GM21526 (cell line): ENCODE measurements around the gene DNAJB11.
"Not testable (repeated sequence)": the region's sequence is repeated elsewhere in the genome, so short reads cannot be mapped to it uniquely, and the experiment has no call there.

Experiments used
- ATAC-seq: cut with Tn5 transposase; IDR thresholded peaks from one replicate; pipeline ENCODE4 v1.9.1; 2021; ENCODE audit warnings: moderate library complexity; ENCODE audit not compliant: unreplicated experiment, low FRiP score

Gene DNAJB11

GRCh38 chr3:186551387-186551786 lies 19.1 kb upstream of the DNAJB11 start:
- no peak for ATAC-seq

GRCh38 chr3:186552408-186553031 lies 18.0 kb upstream of the DNAJB11 start:
- ATAC-seq, result no peak

- no peak for ATAC-seq
Measured at GRCh38 chr3:186564586-186564985, 5.9 kb upstream of the DNAJB11 start.

- no peak for ATAC-seq
Measured at GRCh38 chr3:186566772-186567071, 3.8 kb upstream of the DNAJB11 start.

GRCh38 chr3:186567072-186567921 lies 3.2 kb upstream of the DNAJB11 start, which contains the start of gene TBCCD1:
TBCCD1 (minus strand) TSS chr3:186567339; CDS start chr3:186564329, 3,010 bp downstream.
- ATAC-seq, result peak; percentile 45

- ATAC-seq, result not testable (repeated sequence)
Measured at GRCh38 chr3:186569361-186569760, 1.2 kb upstream of the DNAJB11 start.

GRCh38 chr3:186569779-186570095 lies 783 bp upstream of the DNAJB11 start:
- no peak for ATAC-seq

GRCh38 chr3:186570941-186571643 lies 572 bp downstream of the DNAJB11 start:
- ATAC-seq, result no peak

GRCh38 chr3:186571644-186572013 lies 1.1 kb downstream of the DNAJB11 start:
- no peak for ATAC-seq

- ATAC-seq, result no peak
Measured at GRCh38 chr3:186577521-186577920, 7.0 kb downstream of the DNAJB11 start.

GRCh38 chr3:186580785-186581184 lies 10.3 kb downstream of the DNAJB11 start:
- no peak for ATAC-seq

- no peak for ATAC-seq
Measured at GRCh38 chr3:186582541-186582940, 12.0 kb downstream of the DNAJB11 start.

- ATAC-seq, result no peak
Measured at GRCh38 chr3:186583831-186584230, 13.3 kb downstream of the DNAJB11 start.

GRCh38 chr3:186586245-186586644 lies 15.7 kb downstream of the DNAJB11 start:
- ATAC-seq, result not testable (repeated sequence)

GRCh38 chr3:186587183-186587582 lies 16.7 kb downstream of the DNAJB11 start:
- no peak for ATAC-seq

- no peak for ATAC-seq
Measured at GRCh38 chr3:186588632-186589031, 18.1 kb downstream of the DNAJB11 start.

- ATAC-seq, result no peak
Measured at GRCh38 chr3:186589121-186589520, 18.6 kb downstream of the DNAJB11 start.

GRCh38 chr3:186589856-186590579 lies 19.5 kb downstream of the DNAJB11 start:
- no peak for ATAC-seq

- no peak for ATAC-seq
Measured at GRCh38 chr3:186590580-186591295, 20.2 kb downstream of the DNAJB11 start.

GRCh38 chr3:186592682-186593081 lies 22.2 kb downstream of the DNAJB11 start:
- ATAC-seq, result no peak
